Suprapubic skin (tissue), 4 donors: ENCODE data around the gene FANCE. TPM values are rescaled to one million over a fixed set of nuclear protein-coding genes. Genes with fewer than 3 reads are reported as not detected.

ENCODE experiments used
- total RNA-seq, 4 donors: library from RNA; depleted of rRNA; stranded (reverse); fragments of >200 nt; gene quantifications; one replicate each; pipeline ENCODE4 v1.1.0, GENCODE V29; 2016

FANCE gene
- total RNA-seq, 4 donors from 2014 or later: 20.6 to 25.6 (median 21.6) TPM

Other genes starting within 250 kb of the FANCE start
- gene SCUBE3, start 238.4 kb upstream of the FANCE start, total RNA-seq: 1 to 10 TPM in 1 of 4 donors, under 1 TPM in 3; 0.23 to 1.1 (median 0.73) TPM
- gene ZNF76, start 192.6 kb upstream of the FANCE start, total RNA-seq: 10 to 100 TPM; 19.6 to 52.5 (median 27.5) TPM
- gene DEF6, start 154.5 kb upstream of the FANCE start, total RNA-seq: 10 to 100 TPM; 28.0 to 99.9 (median 35.5) TPM
- gene PPARD, start 109.8 kb upstream of the FANCE start, total RNA-seq: 10 to 100 TPM; 23.4 to 31.4 (median 26.9) TPM
- 1,000 to 10,000 TPM; 1,092 to 2,148 (median 1,858) TPM for gene RPL10A, start 16.1 kb downstream of the FANCE start, total RNA-seq
- 10 to 100 TPM; 39.0 to 55.4 (median 51.5) TPM for gene TEAD3, start 44.7 kb downstream of the FANCE start, total RNA-seq
- under 1 TPM in 2 of 4 donors, not detected in 2; 0.72 to 0.83 TPM for gene TULP1, start 60.6 kb downstream of the FANCE start, total RNA-seq
- gene FKBP5, start 236.6 kb downstream of the FANCE start, total RNA-seq: 100 to 1,000 TPM; 198 to 321 (median 244) TPM